Common myeloid progenitor, CD34-positive (primary cell): Measurements from ENCODE around the gene FGFR3.

Source experiments
- CTCF ChIA-PET: fragments of 350-600 bp; sonication (Branson Sonifier 250); formaldehyde crosslinking; loops from one replicate; lab custom pipeline; 2021; ENCODE audit warnings: antibody characterized with exemption; lab: Charles Lee
- POLR2A ChIA-PET: fragments of 350-600 bp; sonication (Branson Sonifier 250); formaldehyde crosslinking; loops from one replicate; lab custom pipeline; 2021; ENCODE audit warnings: antibody characterized with exemption; lab: Charles Lee
- DNase-seq, 3 donors: peaks; one replicate each; pipeline versions ENCODE4 v3.0.0 to v3.0.0-alpha.2; 2013
- H3K27ac ChIP-seq, 2 experiments: 1 replicate in 1 of 2; 2 replicates in 1 of 2; pipeline ENCODE4 v1.7.0; 2013; ENCODE audit warnings: inconsistent platforms in 2 of 2, low read length in 2 of 2, mild to moderate bottlenecking in 2 of 2, low read depth in 1 of 2, moderate library complexity in 1 of 2; ENCODE audit not compliant: severe bottlenecking in 2 of 2, insufficient read depth in 1 of 2, poor library complexity in 1 of 2
- H3K27me3 ChIP-seq, 5 experiments: replicated peaks in 2 of 5; 1 replicate in 3 of 5; 2 replicates in 2 of 5; pipeline versions ENCODE4 v1.6.1 to v1.7.0; 2013; ENCODE audit warnings: low read length in 4 of 5, mild to moderate bottlenecking in 2 of 5, moderate library complexity in 2 of 5, inconsistent platforms in 1 of 5; ENCODE audit not compliant: insufficient read depth in 5 of 5, control insufficient read depth in 4 of 5
- H3K36me3 ChIP-seq, 4 experiments: 1 replicate in 2 of 4; 2 replicates in 2 of 4; pipeline versions ENCODE4 v1.6.1 to v1.7.0; 2013; ENCODE audit warnings: low read length in 3 of 4, control low read depth in 1 of 4, mild to moderate bottlenecking in 1 of 4; ENCODE audit not compliant: control insufficient read depth in 4 of 4, insufficient read depth in 4 of 4
- H3K4me1 ChIP-seq, 4 experiments: 1 replicate in 3 of 4; 2 replicates in 1 of 4; pipeline versions ENCODE4 v1.6.1 to v1.7.1; 2013; ENCODE audit warnings: low read length in 3 of 4, mild to moderate bottlenecking in 3 of 4, control low read depth in 1 of 4, inconsistent platforms in 1 of 4, moderate library complexity in 1 of 4; ENCODE audit not compliant: control insufficient read depth in 4 of 4, insufficient read depth in 4 of 4; ENCODE audit errors: control extremely low read depth in 1 of 4
- H3K4me3 ChIP-seq, 7 experiments: 1 replicate in 4 of 7; 2 replicates in 3 of 7; pipeline versions ENCODE4 v1.5.1 to v1.7.0; 2013; ENCODE audit warnings: mild to moderate bottlenecking in 7 of 7, low read length in 6 of 7, moderate library complexity in 6 of 7, inconsistent platforms in 2 of 7, low read depth in 2 of 7, control low read depth in 1 of 7; ENCODE audit not compliant: insufficient read depth in 4 of 7, control insufficient read depth in 1 of 7; ENCODE audit errors: extremely low read depth in 1 of 7
- H3K9me3 ChIP-seq, 5 experiments: 1 replicate in 4 of 5; 2 replicates in 1 of 5; pipeline versions ENCODE4 v1.6.1 to v1.7.1; 2013; ENCODE audit warnings: low read length in 4 of 5, mild to moderate bottlenecking in 2 of 5, inconsistent platforms in 1 of 5, low read depth in 1 of 5, moderate library complexity in 1 of 5; ENCODE audit not compliant: control insufficient read depth in 4 of 5, insufficient read depth in 2 of 5; ENCODE audit errors: control extremely low read depth in 1 of 5
- WGBS: methylation state at CpG from one replicate; pipeline ENCODE4 v1.1.5; 2013; ENCODE audit not compliant: insufficient coverage; 5-methylcytosine and 5-hydroxymethylcytosine counted together

The FGFR3 gene

DNA sequence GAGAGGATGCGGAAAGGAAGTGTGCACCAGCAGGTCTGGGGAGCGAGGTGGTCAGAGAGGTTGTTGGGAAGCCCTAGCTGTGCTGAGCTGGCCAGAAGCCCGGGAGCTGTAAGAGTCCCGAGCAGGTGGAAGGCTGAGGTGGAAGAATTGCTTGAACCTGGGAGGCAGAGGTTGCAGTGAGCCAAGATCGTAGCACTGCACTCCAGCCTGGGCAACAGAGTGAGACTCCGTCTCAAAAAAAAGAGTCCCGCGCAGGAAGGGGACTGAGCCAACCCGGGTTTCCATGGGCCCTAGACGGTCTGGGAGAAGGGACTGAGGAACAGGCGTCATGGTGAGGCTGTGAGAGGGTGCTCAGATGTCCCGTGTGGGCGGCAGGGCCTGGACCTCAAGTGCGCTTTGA lies 12.7 kb upstream of the FGFR3 start:
- H3K27ac ChIP-seq = no peak overlapping the region
- CTCF ChIA-PET = interaction anchor here (0.8 to 2.5 kb wide), 5 partner anchors 10 to 118 kb away, joined by 3 to 8 read pairs (median 7); no protein-coding TSS in a partner anchor
- H3K4me1 ChIP-seq = peaks cover 0 to 11% (median 6%) of the 10 kb centered on the region in 4 experiments
- WGBS = 94% methylated on average over 10 of the region's 14 CpGs
- H3K36me3 ChIP-seq = no peaks in the 10 kb centered on the region
- no peaks in the 10 kb centered on the region for H3K27me3 ChIP-seq
- H3K4me3 ChIP-seq = no peak overlapping the region
- DNase-seq = no peak
- POLR2A ChIA-PET = interaction anchor here (0.7 kb wide), 1 partner anchor 12 kb away, joined by 3 read pairs; no protein-coding TSS in a partner anchor
- H3K9me3 ChIP-seq = no peaks in the 10 kb centered on the region

DNA sequence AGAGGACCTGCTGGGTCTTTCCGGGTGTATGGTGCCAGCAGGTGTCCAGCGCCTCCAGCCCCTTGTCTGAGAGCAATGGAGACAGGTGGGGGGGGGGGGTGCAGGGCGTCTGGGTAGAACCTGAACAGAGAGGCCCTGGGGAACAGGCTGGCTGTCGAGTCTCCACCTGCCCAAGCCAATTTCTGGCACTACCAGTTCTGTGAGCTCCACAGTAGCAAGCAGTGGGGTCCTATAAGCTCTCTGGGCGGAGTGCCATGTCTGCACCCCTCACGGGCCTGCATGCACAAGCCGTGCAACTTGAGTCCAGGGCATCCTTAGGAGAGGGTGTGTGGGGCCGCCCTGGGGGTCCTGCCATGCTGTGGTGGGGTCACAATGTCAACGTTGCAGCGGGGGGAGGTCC lies 10.1 kb upstream of the FGFR3 start:
- ChIA-PET POLR2A (no interaction called here), CTCF (interaction anchor here (0.7 to 2.1 kb wide), 5 partner anchors 19 to 35 kb away, joined by 3 to 7 read pairs (median 5); no protein-coding TSS in a partner anchor)
- DNase-seq = no peak
- Histone ChIP-seq H3K4me1 (no peaks in the 10 kb centered on the region), H3K4me3 (no peak overlapping the region), H3K27me3 (no peaks in the 10 kb centered on the region), H3K36me3 (no peaks in the 10 kb centered on the region), H3K9me3 (no peaks in the 10 kb centered on the region), H3K27ac (no peak overlapping the region)
- WGBS = 100% methylated on average over 5 of the region's 10 CpGs

DNA sequence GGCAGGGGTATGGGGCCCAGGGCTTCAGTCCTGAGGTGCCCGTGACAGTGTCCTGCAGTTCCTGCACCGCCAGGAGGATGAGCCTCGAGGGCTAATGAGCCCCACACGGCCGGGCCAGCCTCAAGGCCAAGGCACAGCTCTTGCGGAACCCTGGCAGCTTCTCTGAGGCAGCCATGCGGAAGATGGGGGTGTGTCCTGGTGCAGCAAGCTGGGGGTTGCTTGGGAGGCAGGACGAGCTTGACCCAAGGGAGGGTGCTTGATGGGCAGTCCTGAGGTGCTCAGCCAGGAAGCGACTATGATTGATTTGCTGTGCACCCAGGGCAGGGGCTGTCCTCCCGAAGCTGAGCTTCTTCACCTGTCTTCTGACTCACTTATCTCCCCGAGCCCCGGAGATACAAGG lies 9.1 kb upstream of the FGFR3 start:
- WGBS = 98% methylated on average over 11 of the region's 12 CpGs
- no peaks in the 10 kb centered on the region for H3K27me3 ChIP-seq
- no peaks in the 10 kb centered on the region for H3K36me3 ChIP-seq
- ChIA-PET POLR2A (no interaction called here), CTCF (interaction anchor here (0.6 to 2.8 kb wide), 8 partner anchors 9 to 126 kb away, joined by 3 to 9 read pairs (median 3); no protein-coding TSS in a partner anchor)
- no peak overlapping the region for H3K27ac ChIP-seq
- no peak for DNase-seq
- no peaks in the 10 kb centered on the region for H3K4me1 ChIP-seq
- H3K4me3 ChIP-seq = no peak overlapping the region
- no peaks in the 10 kb centered on the region for H3K9me3 ChIP-seq

DNA sequence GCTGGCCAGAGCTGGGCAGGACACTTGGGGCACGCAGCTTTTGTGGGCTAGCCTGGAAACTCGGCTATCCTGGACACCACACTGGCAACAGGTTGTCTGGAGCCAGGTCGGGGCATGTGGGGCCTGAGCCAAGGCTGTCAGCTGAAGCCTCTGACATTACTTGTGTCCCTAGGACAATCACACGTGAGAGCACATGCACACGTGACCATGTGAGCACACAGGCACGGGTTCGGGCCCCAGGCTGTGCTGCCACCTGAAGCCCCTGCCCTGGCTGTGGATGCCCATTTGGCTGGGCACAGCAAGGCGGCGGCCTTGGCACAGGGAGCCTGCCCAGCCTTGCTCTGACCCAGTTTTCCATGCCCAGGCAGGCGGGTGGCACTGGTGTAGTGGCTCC lies 8.7 kb upstream of the FGFR3 start:
- no peaks in the 10 kb centered on the region for H3K9me3 ChIP-seq
- H3K36me3 ChIP-seq = no peaks in the 10 kb centered on the region
- CTCF ChIA-PET = interaction anchor here (0.6 to 2.8 kb wide), 6 partner anchors 8 to 39 kb away, joined by 3 to 9 read pairs (median 4); no protein-coding TSS in a partner anchor
- 94% methylated on average over 10 of the region's 10 CpGs for WGBS
- H3K27ac ChIP-seq = no peak overlapping the region
- H3K4me1 ChIP-seq = no peaks in the 10 kb centered on the region
- H3K27me3 ChIP-seq = no peaks in the 10 kb centered on the region
- DNase-seq = no peak
- POLR2A ChIA-PET = no interaction called here
- no peak overlapping the region for H3K4me3 ChIP-seq

DNA sequence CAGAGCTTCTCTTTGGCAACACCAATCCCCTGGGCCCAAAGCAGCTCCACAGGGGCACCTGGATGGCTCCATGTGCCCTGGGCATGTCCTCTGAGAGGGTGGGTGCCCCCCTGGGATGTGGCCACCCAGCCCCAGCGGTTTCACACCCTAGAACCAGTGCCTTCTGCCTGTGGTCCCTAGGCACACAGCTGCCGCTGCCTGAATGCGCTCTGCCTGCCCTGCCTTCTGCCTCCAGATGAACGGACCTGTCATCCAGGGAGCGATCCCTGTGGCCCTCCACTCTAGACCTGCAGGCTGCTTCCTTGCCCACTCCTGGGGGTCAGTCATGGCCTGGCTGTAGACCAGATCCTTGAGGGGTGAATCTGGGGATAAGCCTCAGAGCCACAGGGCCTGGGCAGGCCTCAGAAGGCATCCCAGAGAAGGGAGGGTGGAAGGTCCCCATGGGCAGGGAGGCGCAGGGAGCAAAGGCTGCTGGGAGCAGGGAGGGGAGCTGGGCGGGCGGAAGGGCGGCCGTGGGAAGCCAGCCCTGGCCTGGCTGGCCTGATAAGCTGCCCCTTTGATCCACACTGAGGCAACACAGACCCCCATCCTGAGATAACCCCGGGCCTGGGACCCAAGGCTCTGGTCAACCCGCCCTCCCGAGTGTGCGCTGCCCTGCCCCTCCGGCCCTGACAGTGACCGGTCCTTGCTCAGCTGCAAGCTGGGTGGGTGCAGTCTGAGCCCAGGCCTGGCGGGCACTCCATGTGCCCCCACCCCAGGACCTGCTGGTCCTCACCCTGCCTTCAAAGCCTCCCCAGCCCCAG lies 8.1 kb upstream of the FGFR3 start:
- H3K36me3 ChIP-seq = no peaks in the 10 kb centered on the region
- no peak overlapping the region for H3K4me3 ChIP-seq
- ChIA-PET CTCF (interaction anchor here (0.6 to 2.8 kb wide), 6 partner anchors 8 to 39 kb away, joined by 3 to 9 read pairs (median 5); no protein-coding TSS in a partner anchor), POLR2A (no interaction called here)
- no peak overlapping the region for H3K27ac ChIP-seq
- no peaks in the 10 kb centered on the region for H3K27me3 ChIP-seq
- DNase-seq = no peak
- no peaks in the 10 kb centered on the region for H3K4me1 ChIP-seq
- H3K9me3 ChIP-seq = no peaks in the 10 kb centered on the region
- 88% methylated on average over 13 of the region's 17 CpGs for WGBS

DNA sequence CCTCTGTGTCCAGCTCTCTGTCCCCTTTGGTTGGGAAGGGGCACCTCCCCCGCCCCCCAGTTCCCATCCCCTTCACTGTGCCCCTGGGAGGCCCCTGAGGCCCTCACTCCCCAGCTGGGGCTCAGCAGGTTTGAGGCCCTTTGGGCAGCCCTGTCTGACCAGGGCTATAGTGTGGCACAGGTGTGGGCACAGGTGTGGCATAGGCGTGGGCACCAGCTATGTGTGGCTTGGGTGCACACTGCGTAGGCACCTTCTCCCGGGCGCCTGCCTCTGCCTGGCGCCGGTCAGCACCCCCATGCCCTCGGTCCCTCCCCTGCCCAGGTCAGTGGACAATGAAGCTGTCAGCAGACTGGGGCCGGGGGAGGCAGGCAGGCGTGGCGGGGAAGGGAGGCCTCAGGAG lies 7.5 kb upstream of the FGFR3 start:
- no peaks in the 10 kb centered on the region for H3K9me3 ChIP-seq
- no peaks in the 10 kb centered on the region for H3K4me1 ChIP-seq
- H3K27ac ChIP-seq = no peak overlapping the region
- DNase-seq = no peak
- H3K4me3 ChIP-seq = no peak overlapping the region
- H3K27me3 ChIP-seq = no peaks in the 10 kb centered on the region
- 97% methylated on average over 8 of the region's 11 CpGs for WGBS
- H3K36me3 ChIP-seq = no peaks in the 10 kb centered on the region
- ChIA-PET CTCF (interaction anchor here (1.0 to 2.8 kb wide), 4 partner anchors 26 to 40 kb away, joined by 3 to 9 read pairs (median 5); no protein-coding TSS in a partner anchor), POLR2A (no interaction called here)
